ENCODE data around the gene MBP.

MBP gene

GRCh38 chr18:77077401-77077800 is 55.2 kb downstream of the MBP start:
- no peak overlapping the region for H3K9ac ChIP-seq
- H3K27ac ChIP-seq: no peak overlapping the region
- no peak for TF ChIP-seq CTCF (conservative IDR thresholded peaks at IDR 0.05; ENCODE audit: low read depth, low read length)
- H2AFZ ChIP-seq (ENCODE audit: low read depth): no peak overlapping the region
- H3K4me1 ChIP-seq (ENCODE audit: low read depth, poor library complexity, severe bottlenecking): no peaks in the 10 kb centered on the region
- no peak overlapping the region for H3K4me2 ChIP-seq
- no peaks in the 10 kb centered on the region for H3K79me2 ChIP-seq (ENCODE audit: insufficient read depth, low read depth)
- H3K27me3 ChIP-seq (ENCODE audit: insufficient read depth, low read depth): no peaks in the 10 kb centered on the region
- H4K20me1 ChIP-seq (ENCODE audit: insufficient read depth): no peaks in the 10 kb centered on the region
- H3K36me3 ChIP-seq (ENCODE audit: insufficient read depth): no peaks in the 10 kb centered on the region
- no peak overlapping the region for H3K4me3 ChIP-seq (IDR thresholded peaks at IDR 0.05; ENCODE audit: insufficient read depth, low read depth, low read length)

GRCh38 chr18:77076111-77076510 is 56.5 kb downstream of the MBP start:
- no peak overlapping the region for H3K9ac ChIP-seq
- no peaks in the 10 kb centered on the region for H3K27me3 ChIP-seq (ENCODE audit: insufficient read depth, low read depth)
- H3K36me3 ChIP-seq (ENCODE audit: insufficient read depth): no peaks in the 10 kb centered on the region
- no peaks in the 10 kb centered on the region for H3K4me1 ChIP-seq (ENCODE audit: low read depth, poor library complexity, severe bottlenecking)
- H3K79me2 ChIP-seq (ENCODE audit: insufficient read depth, low read depth): no peaks in the 10 kb centered on the region
- H3K4me2 ChIP-seq: no peak overlapping the region
- H3K27ac ChIP-seq: no peak overlapping the region
- no peaks in the 10 kb centered on the region for H4K20me1 ChIP-seq (ENCODE audit: insufficient read depth)
- no peak overlapping the region for H3K4me3 ChIP-seq (IDR thresholded peaks at IDR 0.05; ENCODE audit: insufficient read depth, low read depth, low read length)
- TF ChIP-seq CTCF (conservative IDR thresholded peaks at IDR 0.05; ENCODE audit: low read depth, low read length): no peak
- no peak overlapping the region for H2AFZ ChIP-seq (ENCODE audit: low read depth)

GRCh38 chr18:77074431-77074830 is 58.2 kb downstream of the MBP start:
- H3K27me3 ChIP-seq (ENCODE audit: insufficient read depth, low read depth): no peaks in the 10 kb centered on the region
- no peak overlapping the region for H3K9ac ChIP-seq
- no peaks in the 10 kb centered on the region for H3K79me2 ChIP-seq (ENCODE audit: insufficient read depth, low read depth)
- H3K36me3 ChIP-seq (ENCODE audit: insufficient read depth): no peaks in the 10 kb centered on the region
- TF ChIP-seq CTCF (conservative IDR thresholded peaks at IDR 0.05; ENCODE audit: low read depth, low read length): no peak
- no peak overlapping the region for H3K4me2 ChIP-seq
- no peak overlapping the region for H3K27ac ChIP-seq
- no peaks in the 10 kb centered on the region for H4K20me1 ChIP-seq (ENCODE audit: insufficient read depth)
- no peak overlapping the region for H3K4me3 ChIP-seq (IDR thresholded peaks at IDR 0.05; ENCODE audit: insufficient read depth, low read depth, low read length)
- no peaks in the 10 kb centered on the region for H3K4me1 ChIP-seq (ENCODE audit: low read depth, poor library complexity, severe bottlenecking)
- no peak overlapping the region for H2AFZ ChIP-seq (ENCODE audit: low read depth)

- Histone ChIP-seq H3K27ac (no peak overlapping the region), H3K79me2 (ENCODE audit: insufficient read depth, low read depth) (no peaks in the 10 kb centered on the region), H3K4me1 (ENCODE audit: low read depth, poor library complexity, severe bottlenecking) (no peaks in the 10 kb centered on the region), H3K9ac (no peak overlapping the region), H3K27me3 (ENCODE audit: insufficient read depth, low read depth) (no peaks in the 10 kb centered on the region), H2AFZ (ENCODE audit: low read depth) (no peak overlapping the region), H3K4me3 (IDR thresholded peaks at IDR 0.05; ENCODE audit: insufficient read depth, low read depth, low read length) (no peak overlapping the region), H4K20me1 (ENCODE audit: insufficient read depth) (no peaks in the 10 kb centered on the region), H3K36me3 (ENCODE audit: insufficient read depth) (no peaks in the 10 kb centered on the region), H3K4me2 (no peak overlapping the region)
- TF ChIP-seq CTCF (conservative IDR thresholded peaks at IDR 0.05; ENCODE audit: low read depth, low read length): no peak
Measured at GRCh38 chr18:77073336-77074093, 59.1 kb downstream of the MBP start.
